WTC11 (cell line): Measurements from ENCODE around the gene PIGU. TPM values are rescaled to one million over a fixed set of nuclear protein-coding genes. Genes with fewer than 3 reads are reported as not detected.

Source experiments
- ATAC-seq: fragments of 200-7000 bp; cut with Tn5 transposase; 2 replicates; pipeline ENCODE4 v1.10.0; 2021; ENCODE audit warnings: mild to moderate bottlenecking, moderate library complexity
- CTCF ChIA-PET: fragments of 300-600 bp; sonication (Branson Sonifier 250); formaldehyde crosslinking; loops from one replicate; lab custom pipeline; 2021; ENCODE audit warnings: antibody characterized with exemption; lab: Charles Lee
- POLR2A ChIA-PET: fragments of 350-600 bp; sonication (Branson Sonifier 250); formaldehyde crosslinking; loops from one replicate; lab custom pipeline; 2021; ENCODE audit warnings: antibody characterized with exemption; lab: Charles Lee
- DNase-seq: peaks from one replicate; pipeline ENCODE4 v3.0.0; 2021; ENCODE audit warnings: low spot score
- H3K27ac Mint-ChIP-seq: 2 replicates; pipeline ENCODE4 v1.8.0; 2021; ENCODE audit warnings: mixed read lengths
- H3K27me3 Mint-ChIP-seq: 2 replicates; pipeline ENCODE4 v1.8.0; 2021; ENCODE audit warnings: low read depth, mild to moderate bottlenecking, moderate library complexity, mixed read lengths
- H3K36me3 Mint-ChIP-seq: 2 replicates; pipeline ENCODE4 v1.8.0; 2021; ENCODE audit warnings: mixed read lengths
- H3K4me1 Mint-ChIP-seq: 2 replicates; pipeline ENCODE4 v1.8.0; 2022; ENCODE audit warnings: mixed read lengths
- H3K4me3 Mint-ChIP-seq: 2 replicates; pipeline ENCODE4 v1.8.0; 2021; ENCODE audit warnings: mild to moderate bottlenecking, moderate library complexity, mixed read lengths
- H3K9me3 Mint-ChIP-seq: 2 replicates; pipeline ENCODE4 v1.8.0; 2021; ENCODE audit warnings: mixed read lengths
- AFF4 ChIP-seq: sonication (generic); formaldehyde crosslinking; IDR thresholded peaks from 2 replicates; pipeline ENCODE4 v1.8.1; 2023; ENCODE audit warnings: mild to moderate bottlenecking, missing genetic modification reagents, borderline replicate concordance
- ARID4B ChIP-seq: sonication (generic); formaldehyde crosslinking; IDR thresholded peaks from 2 replicates; pipeline ENCODE4 v1.8.0; 2023; ENCODE audit warnings: missing genetic modification reagents, mild to moderate bottlenecking, borderline replicate concordance
- CDX4 ChIP-seq: fragments of 250-450 bp; sonication (Bioruptor Pico); IDR thresholded peaks from 2 replicates; pipeline ENCODE4 v1.9.0; 2021; ENCODE audit warnings: moderate library complexity, mild to moderate bottlenecking, inconsistent platforms, borderline replicate concordance
- EMX1 ChIP-seq: fragments of 250-450 bp; sonication (Bioruptor Pico); IDR thresholded peaks from 2 replicates; pipeline ENCODE4 v1.8.0; 2021; ENCODE audit warnings: mild to moderate bottlenecking
- FOXJ3 ChIP-seq: sonication (generic); formaldehyde crosslinking; IDR thresholded peaks from 2 replicates; pipeline ENCODE4 v1.9.0; 2021; ENCODE audit warnings: missing genetic modification reagents, mild to moderate bottlenecking, borderline replicate concordance
- JAZF1 ChIP-seq: fragments of 250-450 bp; sonication (Bioruptor Pico); IDR thresholded peaks from 2 replicates; pipeline ENCODE4 v1.9.0; 2021; ENCODE audit warnings: moderate library complexity, mild to moderate bottlenecking, inconsistent platforms
- MLX ChIP-seq: sonication (generic); formaldehyde crosslinking; IDR thresholded peaks from 2 replicates; pipeline ENCODE4 v1.8.1; 2023; ENCODE audit warnings: mild to moderate bottlenecking, missing genetic modification reagents, moderate library complexity
- MXD4 ChIP-seq: fragments of 250-450 bp; sonication (Bioruptor Pico); IDR thresholded peaks from 2 replicates; pipeline ENCODE4 v1.8.0; 2021; ENCODE audit warnings: mild to moderate bottlenecking, moderate library complexity, borderline replicate concordance
- NFE2L1 ChIP-seq: sonication (generic); formaldehyde crosslinking; IDR thresholded peaks from 2 replicates; pipeline ENCODE4 v1.8.1; 2023; ENCODE audit warnings: missing genetic modification reagents
- NFYB ChIP-seq: sonication (generic); formaldehyde crosslinking; conservative IDR thresholded peaks from 2 replicates; pipeline ENCODE4 v1.8.0; 2022; ENCODE audit warnings: low read depth, missing genetic modification reagents
- SOX15 ChIP-seq: fragments of 250-450 bp; sonication (Bioruptor Pico); IDR thresholded peaks from 2 replicates; pipeline ENCODE4 v1.9.0; 2021; ENCODE audit warnings: mild to moderate bottlenecking
- STAT6 ChIP-seq: sonication (generic); formaldehyde crosslinking; conservative IDR thresholded peaks from 2 replicates; pipeline ENCODE4 v1.8.1; 2023; ENCODE audit warnings: mild to moderate bottlenecking, low read depth, missing genetic modification reagents, moderate library complexity
- ZNF138 ChIP-seq: sonication (generic); formaldehyde crosslinking; conservative IDR thresholded peaks from 2 replicates; pipeline ENCODE4 v1.8.1; 2022; ENCODE audit warnings: mild to moderate bottlenecking, moderate library complexity, missing genetic modification reagents
- ZNF317 ChIP-seq: sonication (generic); formaldehyde crosslinking; IDR thresholded peaks from 2 replicates; pipeline ENCODE4 v1.8.1; 2023; ENCODE audit warnings: low read depth, mild to moderate bottlenecking, moderate library complexity, missing genetic modification reagents, borderline replicate concordance
- ZNF416 ChIP-seq: fragments of 250-450 bp; sonication (Bioruptor Pico); IDR thresholded peaks from 2 replicates; pipeline ENCODE4 v1.9.0; 2021; ENCODE audit warnings: mild to moderate bottlenecking, inconsistent platforms
- ZNF423 ChIP-seq: fragments of 250-450 bp; sonication (Bioruptor Pico); IDR thresholded peaks from 2 replicates; pipeline ENCODE4 v2.1.2; 2022; ENCODE audit warnings: mild to moderate bottlenecking, moderate library complexity
- total RNA-seq: library from RNA; stranded (reverse); gene quantifications from 3 replicates; pipeline ENCODE4 v1.2.3, GENCODE V29; 2021

PIGU gene
- total RNA-seq, 1 experiment from 2014 or later, result 24.8 TPM

GRCh38 chr20:34701405-34702085, 24.7 kb upstream of the PIGU start (continued):
- TF ChIP-seq STAT6 (CRISPR knock-in tag), result no peak
- TF ChIP-seq EMX1 (CRISPR knock-in tag), result no peak
- TF ChIP-seq, all 79 proteins: peak for 0

GRCh38 chr20:34693414-34693813, 16.5 kb upstream of the PIGU start:
- no peak overlapping the region for H3K4me3 Mint-ChIP-seq
- H3K27me3 Mint-ChIP-seq, result peaks cover 4% of the 10 kb centered on the region; the same call in 1 of the 2 replicates
- ChIA-PET POLR2A (no interaction called here), CTCF (interaction anchor here (1.1 to 1.4 kb wide), 2 partner anchors 15 to 76 kb away, joined by 3 to 4 read pairs; no protein-coding TSS in a partner anchor)
- H3K9me3 Mint-ChIP-seq, result no peaks in the 10 kb centered on the region
- DNase-seq (no peak), ATAC-seq (no peak)
- H3K4me1 Mint-ChIP-seq, result no peaks in the 10 kb centered on the region
- H3K27ac Mint-ChIP-seq, result no peak overlapping the region
- no peaks in the 10 kb centered on the region for H3K36me3 Mint-ChIP-seq
- TF ChIP-seq MLX (CRISPR knock-in tag), result no peak
- no peak for TF ChIP-seq JAZF1 (CRISPR knock-in tag)
- TF ChIP-seq, all 79 proteins: peak for 0

GRCh38 chr20:34691838-34692237, 14.9 kb upstream of the PIGU start:
- no peaks in the 10 kb centered on the region for H3K9me3 Mint-ChIP-seq
- CTCF ChIA-PET, result interaction anchor here (1.0 kb wide), 1 partner anchor 379 kb away, joined by 3 read pairs; no protein-coding TSS in a partner anchor
- H3K27ac Mint-ChIP-seq, result no peak overlapping the region
- H3K4me3 Mint-ChIP-seq, result no peak overlapping the region
- H3K4me1 Mint-ChIP-seq, result no peaks in the 10 kb centered on the region
- POLR2A ChIA-PET, result no interaction called here
- H3K27me3 Mint-ChIP-seq, result no peaks in the 10 kb centered on the region
- TF ChIP-seq ZNF138 (CRISPR knock-in tag), result no peak
- no peak for DNase-seq
- no peaks in the 10 kb centered on the region for H3K36me3 Mint-ChIP-seq
- ATAC-seq, result no peak

GRCh38 chr20:34689486-34689885, 12.6 kb upstream of the PIGU start:
- H3K4me1 Mint-ChIP-seq, result no peaks in the 10 kb centered on the region
- POLR2A ChIA-PET, result no interaction called here
- no peak overlapping the region for H3K27ac Mint-ChIP-seq
- H3K27me3 Mint-ChIP-seq, result no peaks in the 10 kb centered on the region
- ATAC-seq (no peak), DNase-seq (no peak)
- no peaks in the 10 kb centered on the region for H3K36me3 Mint-ChIP-seq
- H3K9me3 Mint-ChIP-seq, result no peaks in the 10 kb centered on the region
- CTCF ChIA-PET, result no interaction called here
- no peak overlapping the region for H3K4me3 Mint-ChIP-seq
- TF ChIP-seq NFYB (CRISPR knock-in tag) (no peak), AFF4 (CRISPR knock-in tag) (no peak), ZNF423 (CRISPR knock-in tag) (no peak), FOXJ3 (CRISPR knock-in tag) (no peak), ZNF416 (no peak), SOX15 (CRISPR knock-in tag) (no peak), MXD4 (CRISPR knock-in tag) (no peak), ZNF138 (CRISPR knock-in tag) (no peak), ARID4B (no peak), CDX4 (CRISPR knock-in tag) (no peak), NFE2L1 (CRISPR knock-in tag) (no peak), ZNF317 (CRISPR knock-in tag) (no peak)
